Loucy (cell line): ENCODE measurements around the gene GPR150.

Source experiments
- H2AFZ ChIP-seq: fragments of 200-600 bp; sonication (generic); 2 replicates; pipeline ENCODE4 v1.6.0; 2016; ENCODE audit warnings: antibody characterized with exemption, mild to moderate bottlenecking, low read length, moderate library complexity
- H3F3A ChIP-seq: fragments of 200-600 bp; 2 replicates; pipeline ENCODE4 v1.6.0; 2016; ENCODE audit warnings: antibody characterized with exemption, low read depth, mild to moderate bottlenecking
- H3K27me3 ChIP-seq: fragments of 200-600 bp; sonication (generic); 2 replicates; pipeline ENCODE4 v1.6.1; 2014; ENCODE audit warnings: low read length, mild to moderate bottlenecking; ENCODE audit not compliant: insufficient read depth, poor library complexity, severe bottlenecking
- H3K36me3 ChIP-seq: fragments of 200-600 bp; sonication (generic); 2 replicates; pipeline ENCODE4 v1.6.1; 2016; ENCODE audit warnings: low read length; ENCODE audit not compliant: insufficient read depth
- H3K4me1 ChIP-seq: fragments of 200-600 bp; sonication (generic); 2 replicates; pipeline ENCODE4 v1.5.1; 2014; ENCODE audit warnings: low read length, mild to moderate bottlenecking; ENCODE audit not compliant: insufficient read depth, poor library complexity, severe bottlenecking
- H3K4me2 ChIP-seq: fragments of 200-600 bp; sonication (generic); 2 replicates; pipeline ENCODE4 v1.6.0; 2014; ENCODE audit warnings: antibody characterized with exemption, low read length, low read depth, mild to moderate bottlenecking; ENCODE audit not compliant: poor library complexity, severe bottlenecking
- H3K4me3 ChIP-seq: fragments of 200-600 bp; sonication (generic); 2 replicates; pipeline ENCODE4 v1.5.1; 2014; ENCODE audit warnings: low read length, mild to moderate bottlenecking, mixed read lengths; ENCODE audit not compliant: poor library complexity, severe bottlenecking
- H3K79me2 ChIP-seq: fragments of 200-600 bp; sonication (generic); 2 replicates; pipeline ENCODE4 v1.6.1; 2014; ENCODE audit warnings: low read length; ENCODE audit not compliant: insufficient read depth
- H3K9ac ChIP-seq: fragments of 200-600 bp; sonication (generic); 2 replicates; pipeline ENCODE4 v1.6.0; 2014; ENCODE audit warnings: mild to moderate bottlenecking, low read depth, low read length, moderate library complexity; ENCODE audit not compliant: poor library complexity, severe bottlenecking
- H3K9me2 ChIP-seq: fragments of 200-600 bp; sonication (generic); replicated peaks from 2 replicates; pipeline ENCODE4 v1.6.1; 2016; ENCODE audit warnings: low read depth, low read length, mixed read lengths
- H3K9me3 ChIP-seq: fragments of 200-600 bp; sonication (generic); 2 replicates; pipeline ENCODE4 v1.6.1; 2014; ENCODE audit warnings: mild to moderate bottlenecking, antibody characterized with exemption, low read length, low read depth; ENCODE audit not compliant: insufficient read depth
- H4K20me1 ChIP-seq: fragments of 200-600 bp; sonication (generic); 2 replicates; pipeline ENCODE4 v1.6.0; 2014; ENCODE audit warnings: antibody characterized with exemption, low read length, mild to moderate bottlenecking; ENCODE audit not compliant: insufficient read depth, poor library complexity, severe bottlenecking
- EZH2phosphoT487 ChIP-seq: fragments of 200-600 bp; IDR thresholded peaks from 2 replicates; pipeline ENCODE4 v1.6.1; 2018; ENCODE audit warnings: antibody characterized with exemption, mild to moderate bottlenecking, moderate library complexity, borderline replicate concordance
- TF ChIP-seq, protein P1 (sequence below): fragments of 200-600 bp; sonication (generic); conservative IDR thresholded peaks from 2 replicates; pipeline ENCODE4 v1.5.1; 2014; ENCODE audit warnings: mild to moderate bottlenecking, antibody characterized with exemption, low read length

Gene GPR150

GRCh38 chr5:95605786-95606185 lies 14.1 kb upstream of the GPR150 start:
- no peaks in the 10 kb centered on the region for H3K9me3 ChIP-seq
- no peak overlapping the region for H3K9ac ChIP-seq
- TF ChIP-seq EZH2phosphoT487, result no peak
- TF ChIP-seq, protein P1, sequence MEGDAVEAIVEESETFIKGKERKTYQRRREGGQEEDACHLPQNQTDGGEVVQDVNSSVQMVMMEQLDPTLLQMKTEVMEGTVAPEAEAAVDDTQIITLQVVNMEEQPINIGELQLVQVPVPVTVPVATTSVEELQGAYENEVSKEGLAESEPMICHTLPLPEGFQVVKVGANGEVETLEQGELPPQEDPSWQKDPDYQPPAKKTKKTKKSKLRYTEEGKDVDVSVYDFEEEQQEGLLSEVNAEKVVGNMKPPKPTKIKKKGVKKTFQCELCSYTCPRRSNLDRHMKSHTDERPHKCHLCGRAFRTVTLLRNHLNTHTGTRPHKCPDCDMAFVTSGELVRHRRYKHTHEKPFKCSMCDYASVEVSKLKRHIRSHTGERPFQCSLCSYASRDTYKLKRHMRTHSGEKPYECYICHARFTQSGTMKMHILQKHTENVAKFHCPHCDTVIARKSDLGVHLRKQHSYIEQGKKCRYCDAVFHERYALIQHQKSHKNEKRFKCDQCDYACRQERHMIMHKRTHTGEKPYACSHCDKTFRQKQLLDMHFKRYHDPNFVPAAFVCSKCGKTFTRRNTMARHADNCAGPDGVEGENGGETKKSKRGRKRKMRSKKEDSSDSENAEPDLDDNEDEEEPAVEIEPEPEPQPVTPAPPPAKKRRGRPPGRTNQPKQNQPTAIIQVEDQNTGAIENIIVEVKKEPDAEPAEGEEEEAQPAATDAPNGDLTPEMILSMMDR, result no peak
- no peak overlapping the region for H3K4me3 ChIP-seq
- no peaks in the 10 kb centered on the region for H3K9me2 ChIP-seq
- H2AFZ ChIP-seq, result no peak overlapping the region
- no peaks in the 10 kb centered on the region for H3K36me3 ChIP-seq
- H3K79me2 ChIP-seq, result no peaks in the 10 kb centered on the region
- no peaks in the 10 kb centered on the region for H4K20me1 ChIP-seq
- H3F3A ChIP-seq, result no peaks in the 10 kb centered on the region
- H3K4me2 ChIP-seq, result no peak overlapping the region
- no peaks in the 10 kb centered on the region for H3K27me3 ChIP-seq
- peaks cover 16% of the 10 kb centered on the region for H3K4me1 ChIP-seq

DNA sequence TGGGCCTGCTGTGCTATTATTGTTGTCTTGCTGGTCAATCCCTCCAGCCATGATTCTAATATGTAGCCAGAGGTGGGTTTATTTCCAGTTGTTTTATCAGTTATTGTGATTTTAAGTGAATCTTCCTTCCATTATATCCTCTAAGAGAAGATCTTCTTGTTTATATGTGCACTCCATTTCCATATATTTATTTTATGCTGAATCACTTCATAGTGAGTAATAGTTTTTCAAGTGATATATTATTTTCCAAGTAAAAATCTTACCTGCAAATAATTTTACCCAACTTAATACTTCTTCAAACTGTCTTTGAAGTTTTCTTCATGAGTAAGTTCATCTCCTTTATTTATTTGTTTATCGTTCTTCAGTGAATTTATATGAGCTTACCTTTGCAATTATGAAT lies 13.5 kb upstream of the GPR150 start:
- no peaks in the 10 kb centered on the region for H3K27me3 ChIP-seq
- no peaks in the 10 kb centered on the region for H3K36me3 ChIP-seq
- H3K9me2 ChIP-seq, result no peaks in the 10 kb centered on the region
- no peak overlapping the region for H3K4me3 ChIP-seq
- H3K9me3 ChIP-seq, result no peaks in the 10 kb centered on the region
- no peak overlapping the region for H2AFZ ChIP-seq
- no peaks in the 10 kb centered on the region for H3K79me2 ChIP-seq
- H3K4me2 ChIP-seq, result no peak overlapping the region
- H3F3A ChIP-seq, result no peaks in the 10 kb centered on the region
- H4K20me1 ChIP-seq, result no peaks in the 10 kb centered on the region
- TF ChIP-seq, protein P1, result no peak
- no peak for TF ChIP-seq EZH2phosphoT487
- peaks cover 15% of the 10 kb centered on the region for H3K4me1 ChIP-seq
- no peak overlapping the region for H3K9ac ChIP-seq

DNA sequence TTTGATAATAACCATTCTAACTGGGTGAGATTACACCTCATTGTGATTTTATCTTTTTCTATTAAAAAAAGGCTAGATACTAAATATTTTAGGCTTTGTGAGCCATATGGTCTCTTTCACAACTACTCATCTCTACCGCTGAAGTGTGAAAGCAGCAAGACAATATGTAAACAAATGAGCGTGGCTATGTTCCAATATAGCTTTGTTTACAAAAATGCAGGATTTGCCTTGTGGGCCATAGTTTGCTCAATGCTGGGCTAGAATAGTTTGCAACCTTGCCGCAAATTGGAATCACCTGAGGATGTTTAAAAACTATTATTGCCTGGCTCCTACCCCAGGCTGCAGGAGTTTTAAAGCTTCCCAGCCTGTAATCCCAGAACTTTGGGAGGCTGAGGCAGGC lies 10.2 kb upstream of the GPR150 start:
- no peak overlapping the region for H3K4me3 ChIP-seq
- no peaks in the 10 kb centered on the region for H3K9me2 ChIP-seq
- H3K9ac ChIP-seq, result no peak overlapping the region
- TF ChIP-seq, protein P1, result no peak
- TF ChIP-seq EZH2phosphoT487, result no peak
- no peaks in the 10 kb centered on the region; the same call in 1 of the 2 replicates for H3K79me2 ChIP-seq
- peaks cover 9% of the 10 kb centered on the region; the same call in 1 of the 2 replicates for H3K9me3 ChIP-seq
- no peak overlapping the region for H3K4me2 ChIP-seq
- H3K4me1 ChIP-seq, result peaks cover 5% of the 10 kb centered on the region
- no peaks in the 10 kb centered on the region for H3K36me3 ChIP-seq
- no peaks in the 10 kb centered on the region for H4K20me1 ChIP-seq
- H3K27me3 ChIP-seq, result no peaks in the 10 kb centered on the region
- H2AFZ ChIP-seq, result no peak overlapping the region
- no peaks in the 10 kb centered on the region for H3F3A ChIP-seq
